GM12872 (cell line): Measurements from ENCODE around the gene DDN.

Experiments
- CTCF ChIP-seq: IDR thresholded peaks from 3 replicates; pipeline ENCODE4 v1.5.1; 2011; ENCODE audit warnings: low read depth, mild to moderate bottlenecking, low read length, moderate library complexity; ENCODE audit not compliant: insufficient read depth

The DDN gene

GRCh38 chr12:48956279-48957140 is 42.7 kb downstream of the DDN start:
- peak; percentile 32; the same call in 2 of the 3 replicates for TF ChIP-seq CTCF

- no peak for TF ChIP-seq CTCF
Observed at GRCh38 chr12:48954841-48955501, 44.2 kb downstream of the DDN start.

GRCh38 chr12:48954061-48954460 is 45.1 kb downstream of the DDN start:
- no peak for TF ChIP-seq CTCF

GRCh38 chr12:48952691-48953090 is 46.5 kb downstream of the DDN start:
- no peak for TF ChIP-seq CTCF

GRCh38 chr12:48947727-48948126 is 51.4 kb downstream of the DDN start:
- TF ChIP-seq CTCF = no peak

GRCh38 chr12:48946943-48947342 is 52.2 kb downstream of the DDN start:
- no peak for TF ChIP-seq CTCF

GRCh38 chr12:48946205-48946604 is 53.0 kb downstream of the DDN start:
- no peak for TF ChIP-seq CTCF
